Suprapubic skin (tissue), 4 donors: Measurements from ENCODE around the gene ATP12A. TPM values are rescaled to one million over a fixed set of nuclear protein-coding genes. Genes with fewer than 3 reads are reported as not detected.

Source experiments
- DNase-seq, 2 donors: peaks; one replicate each; pipeline ENCODE4 v3.0.0-alpha.2; 2019; ENCODE audit warnings: low spot score in 2 of 2
- H3K27ac ChIP-seq: fragments of 200-600 bp; sonication (generic); one replicate; pipeline ENCODE4 v1.5.1; 2019
- H3K27me3 ChIP-seq: fragments of 200-600 bp; sonication (generic); one replicate; pipeline ENCODE4 v1.5.1; 2019
- H3K36me3 ChIP-seq: fragments of 200-600 bp; sonication (generic); one replicate; pipeline ENCODE4 v1.5.1; 2019
- H3K4me1 ChIP-seq: fragments of 200-600 bp; sonication (generic); one replicate; pipeline ENCODE4 v1.5.1; 2019
- H3K4me3 ChIP-seq: fragments of 200-600 bp; sonication (generic); one replicate; pipeline ENCODE4 v1.5.1; 2019; ENCODE audit warnings: mild to moderate bottlenecking
- H3K9me3 ChIP-seq: fragments of 200-600 bp; sonication (generic); one replicate; pipeline ENCODE4 v1.5.1; 2019
- CTCF ChIP-seq, 2 donors: fragments of 200-600 bp in 1 of 2; fragments of 450-650 bp in 1 of 2; sonication (generic) in 1 of 2; IDR thresholded peaks; one replicate each; pipeline ENCODE4 v1.5.1; 2016 to 2019; ENCODE audit warnings: antibody characterized with exemption in 2 of 2, mild to moderate bottlenecking in 1 of 2, moderate library complexity in 1 of 2
- EP300 ChIP-seq: sonication (generic); formaldehyde crosslinking; IDR thresholded peaks from one replicate; pipeline ENCODE4 v1.6.1; 2017; ENCODE audit warnings: antibody characterized with exemption
- POLR2A ChIP-seq, 2 donors: fragments of 450-650 bp; IDR thresholded peaks; one replicate each; pipeline ENCODE4 v1.6.1; 2017; ENCODE audit warnings: antibody characterized with exemption in 2 of 2, mild to moderate bottlenecking in 2 of 2, moderate library complexity in 2 of 2
- POLR2AphosphoS5 ChIP-seq, 3 donors: sonication (generic); formaldehyde crosslinking; IDR thresholded peaks; one replicate each; pipeline ENCODE4 v1.6.1; 2017; ENCODE audit warnings: antibody characterized with exemption in 3 of 3
- WGBS: methylation state at CpG from one replicate; pipeline ENCODE4 v1.1.5; 2018; 5-methylcytosine and 5-hydroxymethylcytosine counted together
- total RNA-seq, 4 donors: library from RNA; depleted of rRNA; stranded (reverse); fragments of >200 nt; gene quantifications; one replicate each; pipeline ENCODE4 v1.1.0, GENCODE V29; 2016

Gene ATP12A
- total RNA-seq, 4 donors from 2014 or later, result 0.24 to 21.6 (median 5.6) TPM

- H3K36me3 ChIP-seq, result no peaks in the 10 kb centered on the region
- H3K9me3 ChIP-seq, result no peaks in the 10 kb centered on the region
- TF ChIP-seq EP300 (no peak), POLR2AphosphoS5 (IDR thresholded peaks at IDR 0.05) (no peak), CTCF (IDR thresholded peaks at IDR 0.05) (no peak), POLR2A (IDR thresholded peaks at IDR 0.05) (no peak)
- WGBS, result 90% methylated on average over 14 of the region's 14 CpGs
- no peaks in the 10 kb centered on the region for H3K27me3 ChIP-seq
- H3K4me3 ChIP-seq, result no peak overlapping the region
- no peak overlapping the region for H3K27ac ChIP-seq
- no peaks in the 10 kb centered on the region for H3K4me1 ChIP-seq
- no peak for DNase-seq
Observed at GRCh38 chr13:24706886-24707585, 26.8 kb downstream of the ATP12A start.

- TF ChIP-seq POLR2A (IDR thresholded peaks at IDR 0.05) (no peak), POLR2AphosphoS5 (IDR thresholded peaks at IDR 0.05) (no peak), EP300 (no peak), CTCF (IDR thresholded peaks at IDR 0.05) (no peak)
- Histone ChIP-seq H3K9me3 (no peaks in the 10 kb centered on the region), H3K36me3 (no peaks in the 10 kb centered on the region), H3K27me3 (no peaks in the 10 kb centered on the region), H3K4me3 (no peak overlapping the region), H3K4me1 (no peaks in the 10 kb centered on the region), H3K27ac (no peak overlapping the region)
- no peak for DNase-seq
- WGBS, result 71% methylated on average over 16 of the region's 18 CpGs
Observed at GRCh38 chr13:24709186-24709913, 29.1 kb downstream of the ATP12A start.

- no peak for TF ChIP-seq CTCF (IDR thresholded peaks at IDR 0.05)
- TF ChIP-seq POLR2A (IDR thresholded peaks at IDR 0.05), result no peak
- no peak for TF ChIP-seq EP300
- no peak for TF ChIP-seq POLR2AphosphoS5 (IDR thresholded peaks at IDR 0.05)
- H3K4me1 ChIP-seq, result no peaks in the 10 kb centered on the region
- DNase-seq, result no peak
- no peaks in the 10 kb centered on the region for H3K9me3 ChIP-seq
- no peaks in the 10 kb centered on the region for H3K36me3 ChIP-seq
- WGBS, result 19% methylated on average over 2 of the region's 2 CpGs
- no peak overlapping the region for H3K27ac ChIP-seq
- peaks cover 10% of the 10 kb centered on the region for H3K27me3 ChIP-seq
- no peak overlapping the region for H3K4me3 ChIP-seq
Observed at GRCh38 chr13:24713022-24713421, 32.8 kb downstream of the ATP12A start.

- Histone ChIP-seq H3K36me3 (no peaks in the 10 kb centered on the region), H3K27ac (no peak overlapping the region), H3K4me3 (no peak overlapping the region), H3K4me1 (no peaks in the 10 kb centered on the region), H3K27me3 (peaks cover 17% of the 10 kb centered on the region), H3K9me3 (no peaks in the 10 kb centered on the region)
- DNase-seq, result no peak
- TF ChIP-seq CTCF (IDR thresholded peaks at IDR 0.05), result no peak
- no peak for TF ChIP-seq POLR2A (IDR thresholded peaks at IDR 0.05)
- no peak for TF ChIP-seq POLR2AphosphoS5 (IDR thresholded peaks at IDR 0.05)
- no peak for TF ChIP-seq EP300
- WGBS, result 28% methylated on average over 5 of the region's 5 CpGs
Observed at GRCh38 chr13:24716011-24716410, 35.8 kb downstream of the ATP12A start.

- H3K4me1 ChIP-seq, result no peaks in the 10 kb centered on the region
- DNase-seq, result no peak
- no peak overlapping the region for H3K27ac ChIP-seq
- H3K4me3 ChIP-seq, result no peak overlapping the region
- no peak for TF ChIP-seq POLR2A (IDR thresholded peaks at IDR 0.05)
- TF ChIP-seq EP300, result no peak
- TF ChIP-seq POLR2AphosphoS5 (IDR thresholded peaks at IDR 0.05), result no peak
- H3K27me3 ChIP-seq, result peaks cover 17% of the 10 kb centered on the region
- 42% methylated on average over 7 of the region's 7 CpGs for WGBS
- H3K9me3 ChIP-seq, result no peaks in the 10 kb centered on the region
- H3K36me3 ChIP-seq, result no peaks in the 10 kb centered on the region
Observed at GRCh38 chr13:24716446-24716845, 36.2 kb downstream of the ATP12A start.
